Measurements from ENCODE around the gene ZNF3.

The ZNF3 gene

GRCh38 chr7:100064162-100064561 lies 17.4 kb downstream of the ZNF3 start:
- Histone ChIP-seq H3K36me3 (ENCODE audit: insufficient read depth, low read depth, low read length) (peaks cover 57% of the 10 kb centered on the region), H3K4me1 (ENCODE audit: insufficient read depth, low read length) (no peaks in the 10 kb centered on the region), H3K4me3 (ENCODE audit: low read length) (no peak overlapping the region)

GRCh38 chr7:100063376-100063775 lies 18.1 kb downstream of the ZNF3 start:
- Histone ChIP-seq H3K9me3 (ENCODE audit: insufficient read depth, low read depth, low read length) (no peaks in the 10 kb centered on the region), H3K36me3 (ENCODE audit: insufficient read depth, low read depth, low read length) (peaks cover 62% of the 10 kb centered on the region), H3K9ac (ENCODE audit: low read depth, low read length) (no peak overlapping the region), H3K4me3 (ENCODE audit: low read length) (no peak overlapping the region), H3K27me3 (ENCODE audit: insufficient read depth, low read length) (no peaks in the 10 kb centered on the region), H3K4me1 (ENCODE audit: insufficient read depth, low read length) (no peaks in the 10 kb centered on the region), H3K27ac (ENCODE audit: low read length) (no peak overlapping the region)

More at GRCh38 chr7:100064162-100064561, 17.4 kb downstream of the ZNF3 start:
- Histone ChIP-seq H3K27me3 (ENCODE audit: insufficient read depth, low read length) (no peaks in the 10 kb centered on the region), H3K9ac (ENCODE audit: low read depth, low read length) (no peak overlapping the region), H3K9me3 (ENCODE audit: insufficient read depth, low read depth, low read length) (no peaks in the 10 kb centered on the region), H3K27ac (ENCODE audit: low read length) (no peak overlapping the region)

- H3K4me1 ChIP-seq (ENCODE audit: insufficient read depth, low read length) = no peaks in the 10 kb centered on the region
- H3K36me3 ChIP-seq (ENCODE audit: insufficient read depth, low read depth, low read length) = peaks cover 80% of the 10 kb centered on the region
Measured at GRCh38 chr7:100061518-100062193, 19.9 kb downstream of the ZNF3 start.

GRCh38 chr7:100059251-100059739 lies 22.2 kb downstream of the ZNF3 start:
- H3K27me3 ChIP-seq (ENCODE audit: insufficient read depth, low read length) = no peaks in the 10 kb centered on the region
- H3K36me3 ChIP-seq (ENCODE audit: insufficient read depth, low read depth, low read length) = peaks cover 71% of the 10 kb centered on the region
- no peak overlapping the region for H3K27ac ChIP-seq (ENCODE audit: low read length)
- no peak overlapping the region for H3K4me3 ChIP-seq (ENCODE audit: low read length)
- H3K9ac ChIP-seq (ENCODE audit: low read depth, low read length) = no peak overlapping the region
- H3K9me3 ChIP-seq (ENCODE audit: insufficient read depth, low read depth, low read length) = no peaks in the 10 kb centered on the region
- no peaks in the 10 kb centered on the region for H3K4me1 ChIP-seq (ENCODE audit: insufficient read depth, low read length)

More at GRCh38 chr7:100061518-100062193, 19.9 kb downstream of the ZNF3 start:
- Histone ChIP-seq H3K27me3 (ENCODE audit: insufficient read depth, low read length) (no peaks in the 10 kb centered on the region), H3K9me3 (ENCODE audit: insufficient read depth, low read depth, low read length) (no peaks in the 10 kb centered on the region), H3K4me3 (ENCODE audit: low read length) (no peak overlapping the region), H3K9ac (ENCODE audit: low read depth, low read length) (no peak overlapping the region), H3K27ac (ENCODE audit: low read length) (no peak overlapping the region)

- no peaks in the 10 kb centered on the region for H3K4me1 ChIP-seq (ENCODE audit: insufficient read depth, low read length)
- H3K27me3 ChIP-seq (ENCODE audit: insufficient read depth, low read length) = no peaks in the 10 kb centered on the region
- no peak overlapping the region for H3K27ac ChIP-seq (ENCODE audit: low read length)
- peaks cover 61% of the 10 kb centered on the region for H3K36me3 ChIP-seq (ENCODE audit: insufficient read depth, low read depth, low read length)
- no peak overlapping the region for H3K9ac ChIP-seq (ENCODE audit: low read depth, low read length)
- H3K9me3 ChIP-seq (ENCODE audit: insufficient read depth, low read depth, low read length) = no peaks in the 10 kb centered on the region
- no peak overlapping the region for H3K4me3 ChIP-seq (ENCODE audit: low read length)
Measured at GRCh38 chr7:100057006-100057405, 24.5 kb downstream of the ZNF3 start.

GRCh38 chr7:100053215-100053614 lies 28.3 kb downstream of the ZNF3 start:
- Histone ChIP-seq H3K4me3 (ENCODE audit: low read length) (no peak overlapping the region), H3K9ac (ENCODE audit: low read depth, low read length) (no peak overlapping the region), H3K4me1 (ENCODE audit: insufficient read depth, low read length) (peaks cover 6% of the 10 kb centered on the region; the same call in 1 of the 2 replicates), H3K27me3 (ENCODE audit: insufficient read depth, low read length) (no peaks in the 10 kb centered on the region), H3K9me3 (ENCODE audit: insufficient read depth, low read depth, low read length) (no peaks in the 10 kb centered on the region), H3K27ac (ENCODE audit: low read length) (no peak overlapping the region), H3K36me3 (ENCODE audit: insufficient read depth, low read depth, low read length) (peaks cover 35% of the 10 kb centered on the region)

- H3K36me3 ChIP-seq (ENCODE audit: insufficient read depth, low read depth, low read length) = peaks cover 19% of the 10 kb centered on the region; the same call in 1 of the 2 replicates
- no peak overlapping the region for H3K9ac ChIP-seq (ENCODE audit: low read depth, low read length)
Measured at GRCh38 chr7:100051611-100052010, 29.9 kb downstream of the ZNF3 start.

GRCh38 chr7:100049441-100050291 lies 31.9 kb downstream of the ZNF3 start, which contains the start of gene ZSCAN21:
TSS of gene ZSCAN21 (plus strand) at chr7:100049774. CDS start at chr7:100057007, 7,233 bp downstream.
- Histone ChIP-seq H3K27ac (ENCODE audit: low read length) (peak within 1 kb of the TSS; percentile 90), H3K27me3 (ENCODE audit: insufficient read depth, low read length) (no peaks in the 10 kb centered on the region), H3K4me1 (ENCODE audit: insufficient read depth, low read length) (peaks cover 6% of the 10 kb centered on the region; the same call in 1 of the 2 replicates), H3K9ac (ENCODE audit: low read depth, low read length) (peak within 1 kb of the TSS; percentile 94), H3K9me3 (ENCODE audit: insufficient read depth, low read depth, low read length) (no peaks in the 10 kb centered on the region), H3K4me3 (ENCODE audit: low read length) (peak within 1 kb of the TSS; percentile 98), H3K36me3 (ENCODE audit: insufficient read depth, low read depth, low read length) (peaks cover 12% of the 10 kb centered on the region; the same call in 1 of the 2 replicates)

More at GRCh38 chr7:100051611-100052010, 29.9 kb downstream of the ZNF3 start:
- H3K4me1 ChIP-seq (ENCODE audit: insufficient read depth, low read length) = peaks cover 6% of the 10 kb centered on the region; the same call in 1 of the 2 replicates
- no peak overlapping the region for H3K4me3 ChIP-seq (ENCODE audit: low read length)
- no peaks in the 10 kb centered on the region for H3K27me3 ChIP-seq (ENCODE audit: insufficient read depth, low read length)
- H3K9me3 ChIP-seq (ENCODE audit: insufficient read depth, low read depth, low read length) = no peaks in the 10 kb centered on the region
- H3K27ac ChIP-seq (ENCODE audit: low read length) = no peak overlapping the region

GRCh38 chr7:100048680-100049079 lies 32.8 kb downstream of the ZNF3 start:
- H3K27ac ChIP-seq (ENCODE audit: low read length) = no peak overlapping the region
- no peak overlapping the region for H3K9ac ChIP-seq (ENCODE audit: low read depth, low read length)
- H3K4me1 ChIP-seq (ENCODE audit: insufficient read depth, low read length) = peaks cover 6% of the 10 kb centered on the region; the same call in 1 of the 2 replicates
- peaks cover 12% of the 10 kb centered on the region; the same call in 1 of the 2 replicates for H3K36me3 ChIP-seq (ENCODE audit: insufficient read depth, low read depth, low read length)
- no peaks in the 10 kb centered on the region for H3K27me3 ChIP-seq (ENCODE audit: insufficient read depth, low read length)
- no peak overlapping the region for H3K4me3 ChIP-seq (ENCODE audit: low read length)
- no peaks in the 10 kb centered on the region for H3K9me3 ChIP-seq (ENCODE audit: insufficient read depth, low read depth, low read length)

GRCh38 chr7:100044718-100045117 lies 36.8 kb downstream of the ZNF3 start:
- H3K36me3 ChIP-seq (ENCODE audit: insufficient read depth, low read depth, low read length) = no peaks in the 10 kb centered on the region
- H3K9me3 ChIP-seq (ENCODE audit: insufficient read depth, low read depth, low read length) = no peaks in the 10 kb centered on the region
- no peak overlapping the region for H3K27ac ChIP-seq (ENCODE audit: low read length)

GRCh38 chr7:100040575-100040974 lies 40.9 kb downstream of the ZNF3 start:
- Histone ChIP-seq H3K36me3 (ENCODE audit: insufficient read depth, low read depth, low read length) (peaks cover 22% of the 10 kb centered on the region), H3K9me3 (ENCODE audit: insufficient read depth, low read depth, low read length) (no peaks in the 10 kb centered on the region), H3K4me1 (ENCODE audit: insufficient read depth, low read length) (no peaks in the 10 kb centered on the region), H3K27me3 (ENCODE audit: insufficient read depth, low read length) (no peaks in the 10 kb centered on the region), H3K9ac (ENCODE audit: low read depth, low read length) (no peak overlapping the region), H3K4me3 (ENCODE audit: low read length) (no peak overlapping the region), H3K27ac (ENCODE audit: low read length) (no peak overlapping the region)

More at GRCh38 chr7:100044718-100045117, 36.8 kb downstream of the ZNF3 start:
- peaks cover 3% of the 10 kb centered on the region; the same call in 1 of the 2 replicates for H3K4me1 ChIP-seq (ENCODE audit: insufficient read depth, low read length)
- H3K27me3 ChIP-seq (ENCODE audit: insufficient read depth, low read length) = no peaks in the 10 kb centered on the region
- H3K9ac ChIP-seq (ENCODE audit: low read depth, low read length) = no peak overlapping the region
- no peak overlapping the region for H3K4me3 ChIP-seq (ENCODE audit: low read length)

Measured in iPS-20b (cell line).